Sciatic nerve (tissue), 2 donors: Measurements from ENCODE around the gene FAM110D. TPM values are rescaled to one million over a fixed set of nuclear protein-coding genes. Genes with fewer than 3 reads are reported as not detected.

Experiments
- ATAC-seq: fragments of 200-7000 bp; cut with Tn5 transposase; one replicate; pipeline ENCODE4 v1.9.1; 2020; ENCODE audit warnings: mild to moderate bottlenecking, moderate library complexity
- DNase-seq: peaks from one replicate; pipeline ENCODE4 v3.0.0-alpha.2; 2020; ENCODE audit warnings: low spot score
- intact Hi-C: fragments of 100-400 bp; cut with DNase I; formaldehyde crosslinking; loops from one replicate; pipeline ENCODE4 v1.14.2; 2022
- total RNA-seq: library from RNA; stranded (reverse); fragmentation: NEBNext Ultra II Directional; extraction: Animal tissue kit (Norgen Biotek cat#: 25700); gene quantifications from one replicate; pipeline ENCODE4 v1.2.1, GENCODE V29; 2021
- donor health status: DM: no; HTN: no; CAD: no.
- donor health status: DM: no; HTN: no; CAD: no.

The FAM110D gene
- 11.8 TPM for total RNA-seq

GRCh38 chr1:26158908-26159742, at the start of gene FAM110D:
TSS of gene FAM110D (plus strand) at chr1:26159079. CDS start at chr1:26161292, 2,213 bp downstream.
- intact Hi-C loops: no loop called here
- DNase-seq (peak; percentile 36), ATAC-seq (no peak)

DNA sequence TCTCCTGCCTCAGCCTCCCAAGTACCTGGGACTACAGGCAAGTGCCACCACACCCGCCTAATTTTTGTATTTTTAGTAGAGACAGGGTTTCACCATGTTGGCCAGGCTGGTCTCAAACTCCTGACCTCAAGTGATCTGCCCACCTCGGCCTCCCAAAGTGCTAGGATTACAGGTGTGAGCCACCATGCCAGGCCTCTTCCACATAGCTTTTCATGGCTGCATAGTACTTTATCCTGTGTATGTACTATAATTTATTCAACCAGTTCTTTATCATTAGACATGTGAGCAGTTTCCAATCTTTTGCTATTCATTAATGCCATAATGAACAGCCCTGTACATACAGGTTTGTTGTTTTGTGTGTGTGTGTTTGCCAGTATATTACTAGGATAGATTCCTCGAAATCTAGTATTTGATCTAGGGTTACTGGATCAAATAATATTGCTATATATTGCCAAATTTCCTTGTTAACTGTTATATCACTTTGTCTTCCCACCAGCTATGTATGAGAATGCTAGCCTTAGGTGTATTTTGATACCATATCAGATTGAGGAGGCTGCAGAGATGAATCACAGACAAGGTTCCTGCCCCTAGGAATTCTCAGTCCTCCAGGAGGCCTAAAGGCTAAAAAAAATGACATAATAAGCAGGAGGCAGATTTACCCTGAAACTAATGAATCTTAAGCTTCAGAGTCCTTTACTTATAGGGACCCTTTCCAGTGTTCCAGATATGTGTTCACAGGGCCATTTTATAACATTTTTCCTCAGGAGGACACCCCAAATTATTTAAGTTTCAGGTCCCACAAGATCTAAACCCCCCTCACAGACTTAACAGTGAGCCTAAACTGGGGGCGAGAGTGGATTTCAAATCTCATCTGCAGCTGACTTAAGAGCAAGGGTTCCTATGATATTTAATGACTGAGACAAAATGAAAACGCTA, 49.4 kb upstream of the FAM110D start:
- intact Hi-C loops: loop anchor here (5.0 kb wide), 1 partner anchor 38 kb away; no protein-coding TSS in a partner anchor
- no peak for DNase-seq
- no peak for ATAC-seq

DNA sequence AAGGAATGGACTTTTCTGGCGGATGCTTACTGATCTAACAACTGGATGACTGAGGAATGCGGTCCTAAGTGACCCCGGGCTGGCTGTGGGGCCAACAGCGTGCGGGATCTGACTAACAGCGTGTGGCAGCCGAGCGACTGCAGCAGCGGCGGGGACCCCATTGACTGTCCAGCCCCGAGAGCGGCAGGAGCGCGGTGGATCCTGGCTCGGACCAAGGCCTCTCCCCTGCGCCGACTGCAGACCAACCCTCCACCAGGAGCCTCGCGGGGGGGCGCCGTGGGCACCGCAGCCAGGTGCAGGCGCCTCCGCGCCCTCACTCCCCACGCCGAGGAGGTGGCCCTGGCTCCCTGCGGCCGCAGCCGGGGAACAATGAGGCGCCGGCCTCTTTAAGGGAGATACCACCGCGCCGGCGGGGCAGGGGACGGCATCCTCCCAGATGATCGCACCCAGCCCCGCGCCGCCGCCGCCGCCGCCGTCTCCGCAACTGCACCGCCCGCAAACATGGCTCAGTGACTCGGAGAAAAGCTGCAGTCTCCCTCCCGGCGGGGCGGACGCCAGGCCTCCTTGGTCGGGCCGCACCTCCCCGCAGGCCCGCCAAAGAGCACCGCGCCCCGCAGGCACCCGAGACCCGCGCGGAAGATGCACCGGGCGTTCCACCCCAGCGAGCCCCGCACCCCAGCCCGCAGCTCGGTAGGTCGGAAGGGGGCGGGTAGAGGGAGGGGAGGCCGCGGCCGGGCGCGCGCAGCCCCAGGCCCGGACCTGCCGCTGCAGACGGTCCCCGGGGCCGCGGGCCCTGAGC, 47.9 kb upstream of the FAM110D start:
- intact Hi-C loops: no loop called here
- DNase-seq: peak; percentile 83
- peak; percentile 72 for ATAC-seq

- peak; percentile 98 for ATAC-seq
- intact Hi-C loops: no loop called here
- peak; percentile 97 for DNase-seq
These were observed 47.1 kb upstream of the FAM110D start, which contains the start of gene PDIK1L for GRCh38 chr1:26111530-26112406. TSS of gene PDIK1L (plus strand) at chr1:26111824. CDS start at chr1:26114309, 2,485 bp downstream.

DNA sequence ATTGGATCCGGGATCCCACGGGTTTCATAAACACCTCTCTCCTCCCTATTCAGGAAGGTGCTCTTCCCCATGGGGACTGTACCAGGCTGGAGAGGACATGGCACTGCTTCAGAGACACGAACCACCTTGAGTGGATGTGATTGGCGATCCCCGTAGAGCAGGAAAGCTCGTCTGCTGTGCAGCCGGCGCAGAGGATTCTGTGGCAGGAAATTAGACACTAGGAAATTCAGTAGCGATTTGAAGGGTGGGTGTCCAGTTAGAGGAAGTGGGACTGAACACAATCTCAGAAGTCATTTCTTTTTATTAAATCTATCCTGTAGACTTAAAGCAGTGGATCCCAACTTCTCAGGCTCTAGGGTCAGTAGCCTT, 46.5 kb upstream of the FAM110D start:
- ATAC-seq: no peak
- no peak for DNase-seq
- intact Hi-C loops: no loop called here

GRCh38 chr1:26114165-26114927, 44.5 kb upstream of the FAM110D start:
- ATAC-seq (no peak), DNase-seq (no peak)
- intact Hi-C loops: no loop called here

GRCh38 chr1:26119892-26120608, 38.8 kb upstream of the FAM110D start:
- ATAC-seq (no peak), DNase-seq (no peak)
- intact Hi-C loops: no loop called here

DNA sequence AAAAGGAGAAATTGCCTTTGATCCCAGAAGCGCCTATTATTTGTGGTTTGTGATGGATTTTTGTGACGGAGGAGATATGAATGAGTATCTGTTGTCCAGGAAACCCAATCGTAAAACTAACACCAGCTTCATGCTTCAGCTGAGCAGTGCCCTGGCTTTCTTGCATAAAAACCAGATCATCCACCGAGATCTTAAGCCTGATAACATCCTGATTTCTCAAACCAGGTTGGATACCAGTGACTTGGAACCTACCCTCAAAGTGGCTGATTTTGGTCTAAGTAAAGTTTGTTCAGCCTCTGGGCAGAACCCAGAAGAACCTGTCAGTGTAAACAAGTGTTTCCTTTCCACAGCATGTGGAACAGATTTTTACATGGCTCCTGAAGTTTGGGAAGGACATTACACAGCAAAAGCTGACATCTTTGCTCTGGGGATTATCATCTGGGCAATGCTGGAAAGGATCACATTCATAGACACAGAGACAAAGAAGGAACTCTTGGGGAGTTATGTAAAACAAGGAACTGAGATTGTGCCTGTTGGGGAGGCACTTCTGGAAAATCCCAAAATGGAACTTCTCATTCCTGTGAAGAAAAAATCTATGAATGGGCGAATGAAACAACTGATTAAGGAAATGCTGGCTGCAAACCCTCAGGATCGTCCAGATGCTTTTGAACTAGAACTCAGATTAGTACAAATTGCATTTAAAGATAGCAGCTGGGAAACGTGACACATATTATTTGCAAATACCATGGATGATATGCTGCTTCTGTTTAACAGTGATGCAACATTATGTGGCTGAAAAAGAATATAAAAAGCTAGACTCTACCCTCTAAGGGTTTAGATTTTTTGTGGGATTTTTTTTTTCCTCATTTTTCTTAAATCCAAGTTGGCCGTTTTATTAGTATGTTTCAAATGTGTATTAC, 36.8 kb upstream of the FAM110D start:
- no peak for DNase-seq
- ATAC-seq: no peak
- intact Hi-C loops: no loop called here

GRCh38 chr1:26122988-26123973, 35.6 kb upstream of the FAM110D start:
- no peak for DNase-seq
- no peak for ATAC-seq
- intact Hi-C loops: no loop called here

DNA sequence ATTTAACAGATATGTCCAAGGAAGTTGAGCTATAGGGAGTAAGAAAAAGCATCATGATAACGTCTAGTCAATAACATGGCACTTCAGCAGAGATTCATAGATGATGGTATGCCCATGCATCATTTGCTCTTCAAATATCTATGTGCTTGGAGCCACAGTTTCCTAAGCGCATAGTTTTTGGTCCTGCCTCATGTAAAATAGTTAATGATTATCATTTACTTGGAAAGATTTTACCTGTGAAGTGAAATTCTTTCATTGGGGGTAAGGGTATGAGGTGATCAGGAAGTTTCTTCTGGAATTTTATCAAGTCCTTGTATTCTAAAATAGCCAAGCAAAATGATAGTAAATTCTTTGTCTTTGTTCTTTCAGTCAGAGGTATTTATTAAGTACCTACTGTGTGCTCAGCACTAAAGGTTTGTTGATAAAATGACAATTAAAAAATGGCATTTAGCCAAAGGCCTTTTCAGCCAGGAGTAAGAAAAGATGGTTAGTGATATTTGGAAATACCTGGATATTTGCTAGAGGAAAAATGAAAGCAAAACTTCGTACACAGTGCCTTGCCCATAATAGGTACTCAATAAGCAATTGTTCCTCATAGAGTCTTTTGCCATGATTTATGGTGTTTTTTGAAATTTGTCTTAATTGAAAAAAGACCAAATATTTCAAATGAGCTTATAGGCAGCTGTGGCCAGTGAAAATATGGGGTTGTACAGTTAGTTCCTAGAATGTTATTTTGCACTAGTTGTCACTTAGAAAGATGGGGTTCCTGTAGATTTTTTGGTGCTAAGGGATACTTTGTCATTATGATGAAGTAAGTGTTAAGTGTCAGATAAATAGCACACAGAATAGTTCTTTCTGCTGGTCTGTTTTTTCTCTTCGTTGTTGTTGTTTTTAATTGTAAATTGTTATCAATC, 34.2 kb upstream of the FAM110D start:
- intact Hi-C loops: no loop called here
- ATAC-seq (no peak), DNase-seq (no peak)

- no peak for DNase-seq
- intact Hi-C loops: no loop called here
- no peak for ATAC-seq
These were observed 33.5 kb upstream of the FAM110D start for GRCh38 chr1:26125382-26125781.

GRCh38 chr1:26125946-26126320, 32.9 kb upstream of the FAM110D start:
- no peak for ATAC-seq
- intact Hi-C loops: no loop called here

DNA sequence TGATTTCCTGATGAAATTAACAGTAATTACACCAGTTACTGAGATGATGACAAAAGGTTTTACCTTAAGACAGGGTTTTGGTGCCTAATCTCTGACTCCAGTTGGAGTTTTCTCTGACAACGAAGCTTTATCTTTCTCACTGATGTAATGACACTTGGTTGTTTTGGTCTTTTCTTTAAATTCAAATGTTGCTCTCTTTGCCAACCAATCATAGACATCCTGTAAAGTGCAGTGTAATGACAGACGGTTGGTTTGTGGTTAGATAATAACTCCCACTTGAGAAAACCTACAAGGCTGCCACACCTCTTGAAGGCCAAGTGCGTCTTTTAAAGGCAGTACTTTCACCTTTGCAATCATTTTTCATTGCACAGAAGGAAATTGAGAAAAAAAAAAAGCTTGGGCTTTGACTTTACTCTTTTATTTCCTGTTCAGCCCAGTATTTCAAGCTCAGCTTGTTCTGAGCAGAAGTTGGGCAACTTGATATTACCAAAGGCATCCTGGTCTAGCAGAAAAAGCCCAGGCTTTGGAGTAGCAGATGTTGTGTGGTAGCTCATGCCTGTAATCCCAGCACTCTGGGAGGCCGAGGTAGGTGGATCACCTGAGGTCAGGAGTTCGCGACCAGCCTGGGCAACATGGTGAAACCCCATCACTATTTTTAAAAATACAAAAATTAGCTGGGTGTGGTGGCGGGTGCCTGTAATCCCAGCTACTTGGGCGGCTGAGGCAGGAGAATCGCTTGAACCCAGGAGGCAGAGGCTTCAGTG, 32.4 kb upstream of the FAM110D start:
- intact Hi-C loops: no loop called here
- ATAC-seq (peak; percentile 52), DNase-seq (no peak)

More at GRCh38 chr1:26125946-26126320, 32.9 kb upstream of the FAM110D start:
- DNase-seq: no peak
